DND-41 (cell line): Measurements from ENCODE around the gene ENTPD2.

Experiments used
- ATAC-seq: fragments of 200-7000 bp; cut with Tn5 transposase; 3 replicates; pipeline ENCODE4 v1.9.1; 2021; ENCODE audit warnings: low read depth; ENCODE audit not compliant: insufficient read depth
- DNase-seq: peaks from one replicate; pipeline ENCODE4 v3.0.0-alpha.2; 2020
- H2AFZ ChIP-seq: 2 replicates; pipeline ENCODE4 v1.6.0; 2012; ENCODE audit warnings: low read depth, low read length
- H3K27ac ChIP-seq: 2 replicates; pipeline ENCODE4 v1.5.1; 2012; ENCODE audit warnings: low read length, inconsistent platforms
- H3K27me3 ChIP-seq: fragments of 200-600 bp; sonication (generic); 2 replicates; pipeline ENCODE4 v1.6.0; 2012; ENCODE audit warnings: low read length, mild to moderate bottlenecking, inconsistent platforms; ENCODE audit not compliant: insufficient read depth, poor library complexity
- H3K36me3 ChIP-seq: 2 replicates; pipeline ENCODE4 v1.5.1; 2012; ENCODE audit warnings: low read length, inconsistent platforms; ENCODE audit not compliant: insufficient read depth
- H3K4me1 ChIP-seq: 2 replicates; pipeline ENCODE4 v1.5.1; 2012; ENCODE audit warnings: mild to moderate bottlenecking, low read length; ENCODE audit not compliant: insufficient read depth
- H3K4me2 ChIP-seq: 2 replicates; pipeline ENCODE4 v1.6.0; 2012; ENCODE audit warnings: mild to moderate bottlenecking, moderate library complexity, low read length, inconsistent platforms; ENCODE audit not compliant: insufficient read depth
- H3K4me3 ChIP-seq, 2 experiments: fragments of 200-600 bp in 1 of 2; shearing (Covaris generic) in 1 of 2; 2 replicates each; pipeline ENCODE4 v1.5.1; 2012 to 2016; ENCODE audit warnings: inconsistent platforms in 2 of 2, low read length in 2 of 2, mild to moderate bottlenecking in 2 of 2, low read depth in 1 of 2, moderate library complexity in 1 of 2
- H3K79me2 ChIP-seq: 2 replicates; pipeline ENCODE4 v1.6.0; 2012; ENCODE audit warnings: low read length, inconsistent platforms; ENCODE audit not compliant: insufficient read depth
- H3K9ac ChIP-seq: 2 replicates; pipeline ENCODE4 v1.6.0; 2012; ENCODE audit warnings: low read depth, mild to moderate bottlenecking, inconsistent platforms, low read length, moderate library complexity
- H3K9me3 ChIP-seq: 2 replicates; pipeline ENCODE4 v1.5.1; 2012; ENCODE audit warnings: low read length, moderate library complexity, mild to moderate bottlenecking, inconsistent platforms; ENCODE audit not compliant: insufficient read depth, severe bottlenecking
- H4K20me1 ChIP-seq: 2 replicates; pipeline ENCODE4 v1.6.0; 2012; ENCODE audit warnings: low read length; ENCODE audit not compliant: insufficient read depth
- CTCF ChIP-seq: IDR thresholded peaks from 2 replicates; pipeline ENCODE4 v1.5.1; 2012; ENCODE audit warnings: borderline replicate concordance, low read length, moderate library complexity, mild to moderate bottlenecking; ENCODE audit not compliant: poor library complexity, severe bottlenecking; ENCODE audit errors: extremely low read depth
- EZH2 ChIP-seq: IDR thresholded peaks from 3 replicates; pipeline ENCODE4 v1.6.1; 2012; ENCODE audit warnings: borderline replicate concordance, low read depth, mild to moderate bottlenecking, moderate library complexity, low read length, inconsistent platforms; ENCODE audit not compliant: severe bottlenecking

Gene ENTPD2

GRCh38 chr9:137042751-137043727, 10.8 kb downstream of the ENTPD2 start:
- Histone ChIP-seq H3K4me3 (no peak overlapping the region), H3K36me3 (no peaks in the 10 kb centered on the region), H2AFZ (no peak overlapping the region), H3K4me1 (no peaks in the 10 kb centered on the region), H3K9me3 (no peaks in the 10 kb centered on the region), H3K27ac (no peak overlapping the region), H3K4me2 (no peak overlapping the region), H4K20me1 (peaks cover 26% of the 10 kb centered on the region), H3K9ac (no peak overlapping the region), H3K27me3 (peaks cover 28% of the 10 kb centered on the region), H3K79me2 (no peaks in the 10 kb centered on the region)
- ATAC-seq: no peak
- TF ChIP-seq CTCF (no peak), EZH2 (no peak)
- no peak for DNase-seq

- Histone ChIP-seq H3K4me3 (no peak overlapping the region), H3K36me3 (no peaks in the 10 kb centered on the region), H3K79me2 (no peaks in the 10 kb centered on the region), H3K9me3 (no peaks in the 10 kb centered on the region), H4K20me1 (peaks cover 25% of the 10 kb centered on the region), H3K4me2 (no peak overlapping the region), H3K27me3 (peaks cover 24% of the 10 kb centered on the region), H3K4me1 (no peaks in the 10 kb centered on the region), H3K9ac (no peak overlapping the region), H3K27ac (no peak overlapping the region), H2AFZ (no peak overlapping the region)
- DNase-seq (no peak), ATAC-seq (no peak)
- TF ChIP-seq CTCF: no peak
- TF ChIP-seq EZH2: no peak
These were observed 12.7 kb downstream of the ENTPD2 start for GRCh38 chr9:137041124-137041523.

- H3K4me3 ChIP-seq: no peak overlapping the region
- H3K36me3 ChIP-seq: no peaks in the 10 kb centered on the region
- ATAC-seq: no peak
- H3K4me1 ChIP-seq: no peaks in the 10 kb centered on the region
- no peak overlapping the region for H3K9ac ChIP-seq
- peaks cover 20% of the 10 kb centered on the region for H3K27me3 ChIP-seq
- no peaks in the 10 kb centered on the region for H3K9me3 ChIP-seq
- no peak overlapping the region for H3K4me2 ChIP-seq
- no peak overlapping the region for H3K27ac ChIP-seq
- H2AFZ ChIP-seq: no peak overlapping the region
- H3K79me2 ChIP-seq: no peaks in the 10 kb centered on the region
- H4K20me1 ChIP-seq: peaks cover 25% of the 10 kb centered on the region; the same call in 1 of the 2 replicates
- no peak for TF ChIP-seq CTCF
- no peak for TF ChIP-seq EZH2
- DNase-seq: no peak
These were observed 13.3 kb downstream of the ENTPD2 start for GRCh38 chr9:137040568-137040967.
